ENCODE data around the gene CPT1C. TPM values are rescaled to one million over a fixed set of nuclear protein-coding genes. Genes with fewer than 3 reads are reported as not detected.

CPT1C gene
- total and polyA plus RNA-seq, 4 donors: 0.37 to 0.75 (median 0.59) TPM

GRCh38 chr19:49658566-49659442 lies 32.1 kb upstream of the CPT1C start:
- Histone ChIP-seq H3K27ac (ENCODE audit: low read depth in 1 of 2, low read length in 2 of 2) (no peak overlapping the region), H3K4me1 (ENCODE audit: control insufficient read depth in 4 of 4, insufficient read depth in 4 of 4, low read length in 3 of 4) (peaks cover 2 to 8% (median 5%) of the 10 kb centered on the region in 4 donors), H3K4me3 (ENCODE audit: low read depth in 1 of 3, low read length in 3 of 3) (no peak overlapping the region), H3K27me3 (ENCODE audit: control insufficient read depth in 4 of 4, insufficient read depth in 4 of 4, low read length in 3 of 4) (no peaks in the 10 kb centered on the region), H3K36me3 (ENCODE audit: control insufficient read depth in 4 of 4, insufficient read depth in 3 of 4, low read depth in 1 of 4, low read length in 3 of 4) (peaks cover 22 to 77% (median 35%) of the 10 kb centered on the region in 4 donors), H3K9ac (ENCODE audit: low read depth in 1 of 2, low read length in 2 of 2) (no peak overlapping the region), H3K9me3 (ENCODE audit: control insufficient read depth in 4 of 4, low read length in 3 of 4) (no peaks in the 10 kb centered on the region)
- 95% methylated on average over 12 of the region's 12 CpGs for WGBS
- no peak for DNase-seq (ENCODE audit: low spot score)
- no peak for TF ChIP-seq TAF1 (conservative IDR thresholded peaks at IDR 0.05)
- no peak for TF ChIP-seq HNF4A (conservative IDR thresholded peaks at IDR 0.05)
- no peak for TF ChIP-seq GABPA (IDR thresholded peaks at IDR 0.05 in 1 of 2, conservative IDR thresholded peaks at IDR 0.05 in 1 of 2)
- TF ChIP-seq CTCF (IDR thresholded peaks at IDR 0.05; ENCODE audit: low read depth, low read length, missing input control): no peak
- TF ChIP-seq YY1 (IDR thresholded peaks at IDR 0.05): no peak
- no peak for TF ChIP-seq ATF3 (IDR thresholded peaks at IDR 0.05)
- no peak for TF ChIP-seq FOXA2 (IDR thresholded peaks at IDR 0.05)
- TF ChIP-seq ZBTB33 (IDR thresholded peaks at IDR 0.05): no peak
- TF ChIP-seq RXRA (IDR thresholded peaks at IDR 0.05): no peak
- no peak for TF ChIP-seq NR2F2 (IDR thresholded peaks at IDR 0.05)
- TF ChIP-seq MAX (IDR thresholded peaks at IDR 0.05): no peak

- WGBS: 94% methylated on average over 15 of the region's 15 CpGs
- no peak overlapping the region for H3K4me3 ChIP-seq (ENCODE audit: low read depth in 1 of 3, low read length in 3 of 3)
- H3K36me3 ChIP-seq (ENCODE audit: control insufficient read depth in 4 of 4, insufficient read depth in 3 of 4, low read depth in 1 of 4, low read length in 3 of 4): peaks cover 18 to 64% (median 24%) of the 10 kb centered on the region in 4 donors
- no peak overlapping the region for H3K9ac ChIP-seq (ENCODE audit: low read depth in 1 of 2, low read length in 2 of 2)
- H3K27me3 ChIP-seq (ENCODE audit: control insufficient read depth in 4 of 4, insufficient read depth in 4 of 4, low read length in 3 of 4): no peaks in the 10 kb centered on the region
- no peak for DNase-seq (ENCODE audit: low spot score)
- H3K27ac ChIP-seq (ENCODE audit: low read depth in 1 of 2, low read length in 2 of 2): no peak overlapping the region
- H3K9me3 ChIP-seq (ENCODE audit: control insufficient read depth in 4 of 4, low read length in 3 of 4): no peaks in the 10 kb centered on the region
- TF ChIP-seq CTCF (IDR thresholded peaks at IDR 0.05; ENCODE audit: low read depth, low read length, missing input control) (no peak), REST (IDR thresholded peaks at IDR 0.05) (no peak), FOXA2 (IDR thresholded peaks at IDR 0.05) (no peak), HNF4A (conservative IDR thresholded peaks at IDR 0.05) (no peak), RXRA (IDR thresholded peaks at IDR 0.05) (no peak), EGR1 (IDR thresholded peaks at IDR 0.05; ENCODE audit: low read depth in 2 of 2) (no peak), FOXA1 (IDR thresholded peaks at IDR 0.05) (no peak), JUND (IDR thresholded peaks at IDR 0.05) (no peak), ATF3 (IDR thresholded peaks at IDR 0.05) (no peak), MAX (IDR thresholded peaks at IDR 0.05) (no peak), YY1 (IDR thresholded peaks at IDR 0.05) (no peak), ZBTB33 (IDR thresholded peaks at IDR 0.05) (no peak)
- peaks cover 2 to 24% (median 19%) of the 10 kb centered on the region in 4 donors for H3K4me1 ChIP-seq (ENCODE audit: control insufficient read depth in 4 of 4, insufficient read depth in 4 of 4, low read length in 3 of 4)
Observed at GRCh38 chr19:49660338-49660961, 30.5 kb upstream of the CPT1C start.

Measured in liver (tissue), 9 donors.